Activated B cell treated with CpG ODN at 0.5 μM for 24 hours (primary cell): ENCODE measurements around the gene KASH5. TPM values are rescaled to one million over a fixed set of nuclear protein-coding genes. Genes with fewer than 3 reads are reported as not detected.

Source experiments
- ATAC-seq: fragments of 200-7000 bp; cut with Tn5 transposase; one replicate; pipeline ENCODE4 v1.10.0; 2021; ENCODE audit warnings: low read depth, mild to moderate bottlenecking, moderate library complexity
- CTCF ChIA-PET: fragments of 350-600 bp; sonication (Branson Sonifier 250); formaldehyde crosslinking; loops from one replicate; lab custom pipeline; 2021; ENCODE audit warnings: antibody characterized with exemption; lab: Charles Lee
- POLR2A ChIA-PET: fragments of 350-600 bp; sonication (Branson Sonifier 250); formaldehyde crosslinking; loops from one replicate; lab custom pipeline; 2021; ENCODE audit warnings: antibody characterized with exemption; lab: Charles Lee
- DNase-seq: peaks from one replicate; pipeline ENCODE4 v3.0.0; 2022
- H3K27ac Mint-ChIP-seq: one replicate; pipeline ENCODE4 v1.8.0; 2020; ENCODE audit warnings: mixed read lengths
- H3K27me3 Mint-ChIP-seq: one replicate; pipeline ENCODE4 v1.8.0; 2021; ENCODE audit warnings: mixed read lengths
- H3K36me3 Mint-ChIP-seq: one replicate; pipeline ENCODE4 v1.8.0; 2021; ENCODE audit warnings: low read depth, mixed read lengths
- H3K4me1 Mint-ChIP-seq: one replicate; pipeline ENCODE4 v1.8.0; 2021; ENCODE audit warnings: mixed read lengths
- H3K4me3 Mint-ChIP-seq: one replicate; pipeline ENCODE4 v1.8.0; 2020; ENCODE audit warnings: mild to moderate bottlenecking, mixed read lengths
- H3K9me3 Mint-ChIP-seq: one replicate; pipeline ENCODE4 v1.8.0; 2020; ENCODE audit warnings: mixed read lengths
- CTCF ChIP-seq: fragments of 200-600 bp; IDR thresholded peaks from one replicate; pipeline ENCODE4 v1.8.0; 2022; ENCODE audit warnings: antibody characterized with exemption, mild to moderate bottlenecking
- intact Hi-C: fragments of 100-400 bp; cut with micrococcal nuclease; formaldehyde crosslinking; loops from one replicate; pipeline ENCODE4 v1.15.1; 2024
- total RNA-seq: library from RNA; stranded (reverse); gene quantifications from 2 replicates; pipeline ENCODE4 v1.2.3, GENCODE V29; 2022

KASH5 gene
- total RNA-seq, 1 donor from 2014 or later, result 0.62 TPM

- no peak for TF ChIP-seq CTCF
- no peaks in the 10 kb centered on the region for H3K27me3 Mint-ChIP-seq
- ChIA-PET POLR2A (interaction anchor here (0.5 to 1.6 kb wide), 2 partner anchors 77 to 291 kb away, joined by 3 to 4 read pairs; no protein-coding TSS in a partner anchor), CTCF (interaction anchor here (0.6 kb wide), 1 partner anchor 101 kb away, joined by 4 read pairs; no protein-coding TSS in a partner anchor)
- H3K9me3 Mint-ChIP-seq, result peaks cover 3% of the 10 kb centered on the region
- ATAC-seq, result no peak
- no peak overlapping the region for H3K4me3 Mint-ChIP-seq
- no peaks in the 10 kb centered on the region for H3K4me1 Mint-ChIP-seq
- no peaks in the 10 kb centered on the region for H3K36me3 Mint-ChIP-seq
- no peak overlapping the region for H3K27ac Mint-ChIP-seq
- intact Hi-C loops, result no loop called here
- no peak for DNase-seq
These were observed 9.5 kb upstream of the KASH5 start for GRCh38 chr19:49378512-49378911.

- ATAC-seq (no peak), DNase-seq (no peak)
- ChIA-PET POLR2A (interaction anchor here (0.6 to 1.6 kb wide), 3 partner anchors 39 to 73 kb away, joined by 3 to 5 read pairs (median 4); partner anchors contain the start of gene ALDH16A1), CTCF (interaction anchor here (1.4 to 2.5 kb wide), 2 partner anchors 12 to 79 kb away, joined by 4 to 10 read pairs; no protein-coding TSS in a partner anchor)
- H3K9me3 Mint-ChIP-seq, result peaks cover 3% of the 10 kb centered on the region
- no peak overlapping the region for H3K27ac Mint-ChIP-seq
- no peaks in the 10 kb centered on the region for H3K4me1 Mint-ChIP-seq
- no peaks in the 10 kb centered on the region for H3K27me3 Mint-ChIP-seq
- no peak overlapping the region for H3K4me3 Mint-ChIP-seq
- intact Hi-C loops, result no loop called here
- no peaks in the 10 kb centered on the region for H3K36me3 Mint-ChIP-seq
- TF ChIP-seq CTCF, result no peak
These were observed 7.7 kb upstream of the KASH5 start for GRCh38 chr19:49380391-49380790.

- Mint-ChIP-seq H3K36me3 (no peaks in the 10 kb centered on the region), H3K27me3 (no peaks in the 10 kb centered on the region)
- POLR2A ChIA-PET, result interaction anchor here (0.6 kb wide), 1 partner anchor 56 kb away, joined by 4 read pairs; no protein-coding TSS in a partner anchor
These were observed 5.4 kb upstream of the KASH5 start for GRCh38 chr19:49382639-49383038.

DNA sequence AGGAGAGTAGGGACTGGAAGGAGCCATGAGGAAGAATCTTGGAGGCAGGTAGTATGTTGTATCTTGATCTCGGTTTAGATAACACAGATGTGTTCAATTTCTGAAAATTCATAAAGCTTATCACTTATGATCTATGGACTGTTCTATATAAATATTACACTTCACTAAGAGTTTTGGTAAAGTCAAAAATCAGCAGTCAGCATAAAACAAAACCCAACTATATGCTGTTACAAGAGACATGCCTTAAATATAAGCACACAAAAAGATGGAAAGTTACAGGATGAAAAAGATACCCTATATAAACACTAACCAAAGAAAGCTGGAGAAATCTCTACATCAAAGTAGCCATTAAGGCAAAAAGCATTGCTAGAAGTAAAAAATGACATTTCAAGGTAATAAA is 4.5 kb upstream of the KASH5 start:
- ATAC-seq, result no peak
- no peak overlapping the region for H3K4me3 Mint-ChIP-seq
- ChIA-PET CTCF (interaction anchor here (1.6 kb wide), 1 partner anchor 82 kb away, joined by 3 read pairs; no protein-coding TSS in a partner anchor), POLR2A (interaction anchor here (0.6 to 0.9 kb wide), 4 partner anchors 48 to 175 kb away, joined by 4 to 14 read pairs (median 6); partner anchors contain the start of gene CD37)
- TF ChIP-seq CTCF, result no peak
- H3K4me1 Mint-ChIP-seq, result peaks cover 14% of the 10 kb centered on the region
- H3K36me3 Mint-ChIP-seq, result no peaks in the 10 kb centered on the region
- no peak overlapping the region for H3K27ac Mint-ChIP-seq
- H3K9me3 Mint-ChIP-seq, result peaks cover 3% of the 10 kb centered on the region
- no peak for DNase-seq
- H3K27me3 Mint-ChIP-seq, result no peaks in the 10 kb centered on the region
- intact Hi-C loops, result no loop called here

More at GRCh38 chr19:49382639-49383038, 5.4 kb upstream of the KASH5 start:
- H3K27ac Mint-ChIP-seq, result no peak overlapping the region
- CTCF ChIA-PET, result no interaction called here
- peaks cover 3% of the 10 kb centered on the region for H3K9me3 Mint-ChIP-seq
- no peak overlapping the region for H3K4me3 Mint-ChIP-seq
- no peak for TF ChIP-seq CTCF
- no peak for DNase-seq
- intact Hi-C loops, result no loop called here
- peaks cover 4% of the 10 kb centered on the region for H3K4me1 Mint-ChIP-seq
- ATAC-seq, result no peak

GRCh38 chr19:49389406-49389805 is 1.4 kb downstream of the KASH5 start:
- no peak overlapping the region for H3K4me3 Mint-ChIP-seq
- intact Hi-C loops, result no loop called here
- no peak for DNase-seq
- ATAC-seq, result no peak
- H3K27ac Mint-ChIP-seq, result peak overlapping the region; percentile 35
- no peaks in the 10 kb centered on the region for H3K36me3 Mint-ChIP-seq
- CTCF ChIA-PET, result interaction anchor here (0.9 kb wide), 1 partner anchor 84 kb away, joined by 3 read pairs; no protein-coding TSS in a partner anchor
- H3K4me1 Mint-ChIP-seq, result peaks cover 46% of the 10 kb centered on the region
- no peaks in the 10 kb centered on the region for H3K9me3 Mint-ChIP-seq
- H3K27me3 Mint-ChIP-seq, result no peaks in the 10 kb centered on the region
- POLR2A ChIA-PET, result interaction anchor here (0.6 to 5.9 kb wide), 6 partner anchors 14 to 108 kb away, joined by 3 to 96 read pairs (median 4); partner anchors contain the start of gene CD37
- no peak for TF ChIP-seq CTCF
